HL-60/S4 treated with retinoic acid at 250 ng/mL for 4 days and 3 days (cell line): ENCODE data around the gene FAM78A.

Experiments
- in situ Hi-C: fragments of 300-500 bp; cut with MboI; formaldehyde crosslinking; loops from 2 replicates; pipeline ENCODE4 v1.7.0; 2022; ENCODE audit warnings: low sequenced_read_pairs

FAM78A gene

DNA sequence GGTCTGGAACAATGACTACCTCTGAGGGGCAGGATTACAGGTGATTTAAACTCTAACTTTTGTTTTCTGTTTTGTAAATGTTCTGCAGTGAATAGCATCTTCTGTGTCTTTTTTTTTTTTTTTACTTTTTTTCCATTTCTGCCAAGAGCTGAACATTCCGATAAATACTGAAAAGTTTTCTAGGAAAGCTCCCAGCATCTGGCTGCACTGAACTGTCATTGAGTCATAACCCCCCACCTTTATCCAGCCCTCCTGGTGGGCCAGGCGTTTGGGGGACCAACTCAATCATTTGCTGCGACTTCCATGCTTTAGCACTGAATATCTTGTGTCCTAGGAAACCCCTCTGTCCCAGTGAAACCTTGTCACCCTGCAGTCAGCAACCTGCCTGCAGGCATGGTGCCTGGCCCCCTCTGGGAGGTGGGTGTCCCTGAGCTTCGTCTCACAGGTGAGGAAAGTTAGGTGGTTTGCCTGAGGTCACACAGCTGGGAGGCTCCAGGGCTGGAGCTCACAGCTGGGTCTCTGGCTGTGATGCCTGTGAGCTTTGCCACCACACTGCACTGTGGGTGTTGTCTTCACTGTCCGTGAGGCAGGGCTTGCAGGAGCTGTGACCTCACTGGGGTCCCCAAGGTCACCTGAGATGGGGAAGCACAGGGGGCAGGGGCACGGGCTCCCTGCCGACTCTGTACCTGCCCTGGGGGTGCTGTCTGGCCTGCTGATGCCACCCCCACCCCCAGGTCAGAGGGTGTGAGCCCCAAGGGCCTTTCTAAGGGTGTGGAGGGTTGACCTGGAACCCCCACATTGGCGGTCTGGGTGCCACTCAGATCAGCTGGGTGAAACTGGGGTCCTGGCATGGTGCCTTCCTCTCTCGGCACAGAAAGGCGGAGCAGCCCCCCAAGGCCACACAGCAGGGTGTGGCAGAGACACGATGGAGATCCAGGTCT is 27.3 kb upstream of the FAM78A start:
- in situ Hi-C loops = no loop called here

DNA sequence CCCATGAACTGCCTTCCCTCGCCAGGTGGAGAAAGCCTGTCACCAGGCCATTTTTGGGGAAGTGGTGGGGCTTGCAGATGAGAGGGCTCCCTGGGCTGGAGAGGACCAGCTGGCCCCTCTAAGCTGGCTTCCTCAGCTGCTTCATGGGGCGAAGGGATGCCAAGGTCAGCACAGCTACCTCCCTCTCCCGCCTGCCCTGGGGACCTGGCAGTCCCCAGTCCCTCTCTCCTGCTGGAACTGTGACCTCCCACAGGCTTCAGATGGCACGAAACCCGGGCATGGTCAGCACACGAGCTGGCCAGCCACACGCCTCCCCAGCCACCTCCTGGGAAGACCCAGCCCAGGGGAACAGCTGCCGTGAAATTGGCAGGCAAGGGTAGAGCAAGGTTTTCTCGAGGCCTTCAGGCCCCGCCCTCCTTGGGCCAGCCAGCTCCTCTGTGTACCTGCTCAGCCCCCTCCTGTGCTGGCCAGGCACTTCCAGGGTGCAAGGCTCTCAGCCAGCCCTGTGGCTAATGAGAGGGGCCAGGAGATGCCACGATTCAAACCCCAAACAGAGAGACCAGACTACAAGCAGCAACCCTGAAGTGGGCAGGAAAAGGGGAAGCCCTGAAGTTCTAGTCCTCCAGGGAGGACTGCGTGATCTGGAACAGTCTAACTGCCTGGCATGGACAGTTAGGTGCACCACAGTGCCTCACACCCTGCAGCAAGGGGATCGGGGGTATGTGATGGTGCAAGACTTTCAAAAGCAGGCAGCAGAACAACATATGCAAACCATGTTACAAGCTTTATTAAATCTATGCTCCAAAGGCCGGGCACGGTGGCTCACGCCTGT is 26.1 kb upstream of the FAM78A start:
- in situ Hi-C loops = no loop called here

DNA sequence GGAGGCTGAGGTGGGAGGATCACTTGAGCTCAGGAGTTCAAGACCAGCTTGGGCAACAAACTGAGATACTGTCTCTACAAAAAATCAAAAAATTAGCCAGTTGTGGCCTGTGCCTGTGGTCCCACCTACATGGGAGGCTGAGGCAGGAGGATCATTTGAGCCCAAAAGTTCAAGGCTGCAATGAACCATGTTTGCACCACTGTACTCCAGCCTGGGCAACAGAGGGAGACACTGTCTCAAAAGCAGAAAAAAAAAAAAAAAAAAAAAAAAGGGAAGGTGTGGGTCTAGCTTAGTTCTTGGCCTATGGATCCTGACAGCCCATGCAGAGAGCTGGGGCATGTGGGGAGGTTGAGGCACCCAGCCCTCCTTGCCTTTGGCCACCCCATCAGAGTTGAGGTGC is 24.1 kb upstream of the FAM78A start:
- in situ Hi-C loops = no loop called here

DNA sequence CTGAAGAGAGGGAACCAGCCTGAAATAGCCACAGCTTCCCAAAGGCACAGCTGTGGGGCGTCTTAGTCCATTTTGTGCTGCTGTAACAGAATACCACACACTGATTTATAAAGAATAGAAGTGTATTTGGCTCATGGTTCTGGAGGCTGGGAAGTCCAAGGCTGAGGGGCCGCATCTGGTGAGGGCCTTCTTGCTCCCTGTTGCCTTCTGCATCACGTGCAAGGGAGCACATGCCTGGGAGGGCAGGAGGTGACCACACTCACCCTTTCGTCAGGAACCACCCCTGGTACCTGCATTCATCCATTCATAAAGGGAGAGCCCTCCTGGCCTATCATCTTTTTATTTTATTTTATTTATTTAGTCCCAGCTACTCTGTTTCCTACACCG is 23.6 kb upstream of the FAM78A start:
- in situ Hi-C loops = no loop called here

DNA sequence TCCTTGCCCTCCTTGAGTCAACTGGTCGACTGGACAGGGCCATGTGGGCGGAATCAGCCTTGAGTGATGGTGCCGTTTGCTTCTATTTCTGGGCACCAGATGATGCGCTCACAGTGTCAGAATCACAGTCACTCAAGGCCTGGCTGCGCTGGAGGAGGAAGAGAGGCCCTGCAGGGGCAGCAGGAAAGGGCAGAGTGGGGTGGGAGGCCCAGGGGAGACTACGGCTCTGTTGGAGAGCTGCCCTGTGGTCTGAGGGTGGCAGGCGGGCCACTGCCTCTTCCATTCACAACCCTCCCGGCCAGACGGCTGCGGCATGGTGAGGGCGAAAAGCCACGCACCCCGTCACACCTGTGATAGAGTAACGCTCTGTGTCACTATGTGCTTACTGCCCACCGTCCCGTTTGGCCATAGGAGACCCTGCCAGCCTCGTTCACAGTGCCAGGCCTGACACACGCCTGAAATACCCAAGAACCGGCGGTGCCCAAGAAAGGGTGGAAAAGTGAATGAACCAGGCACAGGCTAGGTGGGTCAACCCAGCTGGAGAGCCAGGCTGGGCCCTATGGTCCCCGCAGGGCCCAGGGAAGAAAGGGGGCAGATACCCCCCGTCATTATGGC is 23.1 kb upstream of the FAM78A start:
- in situ Hi-C loops = no loop called here

DNA sequence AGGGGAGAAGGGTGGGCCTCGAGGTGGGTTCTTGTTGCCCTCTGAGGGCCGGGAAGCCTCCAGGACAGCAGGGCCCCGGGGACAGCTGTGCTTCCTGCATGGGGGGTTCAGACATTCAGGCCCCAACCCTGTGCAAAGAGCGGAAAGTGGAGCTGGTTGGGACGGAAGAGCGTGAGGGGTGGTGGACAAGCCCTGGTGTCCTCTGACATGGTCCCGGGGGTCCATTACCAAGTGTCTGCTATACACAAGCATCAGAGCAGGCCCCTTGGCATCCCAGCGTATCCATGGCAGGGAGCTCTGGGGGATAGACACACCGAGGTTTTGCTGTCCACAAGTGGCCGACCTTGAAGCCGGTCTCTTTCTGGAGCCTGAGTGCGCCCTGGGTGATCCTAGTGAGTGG is 22.5 kb upstream of the FAM78A start:
- in situ Hi-C loops = no loop called here

DNA sequence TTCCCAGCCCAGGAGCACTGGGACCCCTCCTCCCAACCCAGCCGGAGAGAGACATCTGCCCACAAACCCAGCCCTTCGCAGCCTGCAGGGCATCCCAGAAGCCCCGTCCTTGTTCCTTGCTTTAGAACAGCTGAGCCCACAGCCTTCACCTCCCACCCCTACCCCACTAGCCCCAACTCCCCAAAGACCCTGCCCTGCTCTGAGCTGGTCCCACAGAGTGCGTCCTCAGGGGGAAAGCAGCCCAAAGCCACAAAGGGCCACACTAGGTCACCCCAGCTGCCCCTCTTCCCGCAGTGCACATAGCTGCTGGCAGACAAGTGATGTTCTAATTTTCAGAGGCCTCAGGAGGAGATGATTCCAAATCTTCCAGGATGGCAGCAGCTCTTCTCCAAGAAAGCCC is 22.0 kb upstream of the FAM78A start:
- in situ Hi-C loops = no loop called here

DNA sequence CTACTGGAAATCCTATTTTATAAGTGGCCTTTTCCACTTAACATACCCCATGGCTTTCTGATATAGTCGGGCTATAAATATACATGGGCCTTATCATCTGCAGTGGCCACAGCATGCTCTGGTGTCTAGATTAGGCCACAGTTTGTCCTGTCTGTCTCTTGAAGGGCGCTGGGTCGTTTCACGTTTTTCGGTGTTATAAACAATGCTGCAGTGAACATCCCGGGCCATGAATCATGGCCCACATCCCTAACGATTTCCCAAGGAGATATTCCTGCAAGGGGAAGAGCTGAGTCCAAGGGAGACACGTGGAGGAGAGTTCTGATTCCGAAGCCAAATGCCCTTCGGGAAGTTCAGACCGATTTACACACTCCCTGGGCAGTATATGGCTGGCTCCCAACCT is 21.6 kb upstream of the FAM78A start:
- in situ Hi-C loops = no loop called here

DNA sequence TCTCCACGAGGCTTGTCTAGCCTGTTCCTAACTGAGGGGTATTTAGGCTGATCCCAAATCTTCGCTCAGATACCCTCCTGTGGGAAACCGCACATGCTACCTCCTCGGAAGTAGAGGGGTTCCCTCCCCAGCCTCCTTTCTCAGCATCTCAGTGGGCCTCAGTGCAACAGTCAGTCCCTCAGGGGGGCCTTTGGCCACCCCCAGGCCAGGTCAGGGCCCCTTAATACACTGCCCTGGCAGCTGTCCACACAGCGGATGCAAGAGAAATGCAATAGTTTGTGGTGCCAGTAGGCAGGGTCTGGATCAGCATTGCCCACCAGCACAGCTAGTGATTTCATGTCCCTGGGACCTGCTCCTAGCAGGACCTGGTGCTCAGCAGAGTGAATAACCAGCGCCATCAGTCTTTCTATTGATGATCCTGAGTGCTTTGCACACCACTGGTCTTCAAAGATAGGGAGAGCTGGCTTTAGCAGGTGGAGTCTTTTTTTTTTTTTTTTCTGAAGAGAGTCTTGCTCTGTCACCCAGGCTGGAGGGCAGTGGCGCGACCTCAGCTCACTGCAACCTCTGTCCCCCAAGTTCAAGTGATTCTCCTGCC is 20.7 kb upstream of the FAM78A start:
- in situ Hi-C loops = no loop called here

DNA sequence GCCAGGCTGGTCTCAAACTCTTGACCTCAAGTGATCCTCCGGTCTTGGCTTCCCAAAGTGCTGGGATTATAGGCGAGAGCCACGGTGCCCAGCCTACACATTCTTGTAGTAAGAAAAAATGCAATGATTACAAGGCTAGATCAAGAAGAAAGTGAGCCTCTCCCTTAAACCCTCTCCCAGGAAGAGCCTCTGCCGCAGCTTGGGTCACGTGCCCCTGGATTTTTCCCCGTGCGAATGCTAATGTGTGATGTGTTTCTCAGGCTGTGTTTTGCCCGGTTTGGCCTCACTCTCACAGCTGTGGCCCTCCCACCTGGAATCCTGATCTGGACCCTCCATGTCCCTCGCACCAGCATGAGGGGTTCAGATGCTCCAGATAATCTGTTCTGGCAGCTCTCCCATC is 20.1 kb upstream of the FAM78A start:
- in situ Hi-C loops = no loop called here

DNA sequence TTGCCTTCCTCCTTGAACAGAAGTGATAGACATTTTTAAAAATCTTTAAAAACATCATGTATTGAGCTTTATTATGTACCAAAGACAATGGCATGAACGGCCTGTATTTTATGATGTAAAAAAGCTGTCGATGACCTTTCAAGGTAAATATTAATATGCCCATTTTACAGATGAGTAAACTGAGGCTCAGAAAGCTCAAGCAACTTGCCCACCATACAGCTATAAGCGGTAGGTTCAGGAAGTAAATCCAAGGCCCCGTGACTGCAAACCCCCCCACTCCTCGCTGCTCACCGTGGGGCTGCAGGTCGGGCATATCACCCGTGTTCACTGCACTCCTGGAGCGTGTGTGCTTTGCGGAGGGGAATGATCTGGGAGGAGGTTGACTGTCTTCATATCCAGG is 16.6 kb upstream of the FAM78A start:
- in situ Hi-C loops = no loop called here

DNA sequence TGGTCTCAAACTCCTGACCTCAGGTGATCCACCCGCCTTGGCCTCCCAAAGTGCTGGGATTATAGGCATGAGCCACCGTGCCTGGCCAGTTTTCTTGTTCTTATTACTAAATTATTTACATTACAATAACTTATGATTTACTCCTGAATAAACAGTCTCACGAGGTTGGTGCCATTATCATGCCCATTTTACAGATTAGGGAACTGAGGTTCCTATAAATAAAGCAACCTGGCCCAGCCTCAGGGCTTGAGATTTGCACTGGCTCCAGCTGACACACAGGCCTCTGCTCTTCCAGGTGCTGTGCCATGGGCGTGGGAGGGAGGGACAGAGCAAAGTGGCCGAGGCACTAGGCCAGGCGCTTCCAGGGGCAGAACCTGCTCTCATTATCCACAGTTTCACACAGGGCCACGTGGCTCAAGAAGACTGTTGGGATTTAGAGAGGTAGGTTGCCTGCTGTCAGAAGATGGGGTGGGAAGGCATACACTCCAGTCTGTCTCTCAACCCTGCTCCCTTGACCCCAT is 15.5 kb upstream of the FAM78A start:
- in situ Hi-C loops = no loop called here

DNA sequence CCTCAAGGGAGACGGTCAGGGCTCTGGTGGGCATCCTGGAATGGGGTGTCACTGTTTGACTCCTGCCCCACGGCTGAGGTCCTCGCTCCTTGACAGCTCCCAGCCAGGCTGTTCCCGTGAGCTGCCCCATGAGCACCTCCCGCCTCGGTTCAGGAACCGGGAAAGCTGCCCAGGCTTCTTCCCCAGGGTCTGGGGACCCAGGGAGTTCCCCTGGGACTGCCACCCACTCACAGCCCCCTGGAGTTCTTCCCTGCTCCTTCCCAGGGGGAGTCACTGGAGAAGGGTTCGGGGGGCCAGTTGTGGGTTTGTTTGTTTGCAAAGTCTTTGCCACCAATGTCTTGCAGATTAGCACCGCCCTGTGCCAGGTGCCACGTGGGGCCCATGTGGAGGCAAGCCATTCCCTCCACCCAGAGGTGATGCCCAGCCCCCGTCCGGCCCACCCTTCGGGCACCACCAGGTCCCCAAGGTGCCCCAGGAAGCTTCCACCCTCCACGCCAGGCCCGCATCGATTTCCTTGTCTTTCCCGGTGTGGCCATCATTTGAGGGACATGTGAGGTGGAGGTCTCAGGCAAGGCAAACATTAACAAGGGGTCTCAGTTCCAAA is 14.6 kb upstream of the FAM78A start:
- in situ Hi-C loops = no loop called here

DNA sequence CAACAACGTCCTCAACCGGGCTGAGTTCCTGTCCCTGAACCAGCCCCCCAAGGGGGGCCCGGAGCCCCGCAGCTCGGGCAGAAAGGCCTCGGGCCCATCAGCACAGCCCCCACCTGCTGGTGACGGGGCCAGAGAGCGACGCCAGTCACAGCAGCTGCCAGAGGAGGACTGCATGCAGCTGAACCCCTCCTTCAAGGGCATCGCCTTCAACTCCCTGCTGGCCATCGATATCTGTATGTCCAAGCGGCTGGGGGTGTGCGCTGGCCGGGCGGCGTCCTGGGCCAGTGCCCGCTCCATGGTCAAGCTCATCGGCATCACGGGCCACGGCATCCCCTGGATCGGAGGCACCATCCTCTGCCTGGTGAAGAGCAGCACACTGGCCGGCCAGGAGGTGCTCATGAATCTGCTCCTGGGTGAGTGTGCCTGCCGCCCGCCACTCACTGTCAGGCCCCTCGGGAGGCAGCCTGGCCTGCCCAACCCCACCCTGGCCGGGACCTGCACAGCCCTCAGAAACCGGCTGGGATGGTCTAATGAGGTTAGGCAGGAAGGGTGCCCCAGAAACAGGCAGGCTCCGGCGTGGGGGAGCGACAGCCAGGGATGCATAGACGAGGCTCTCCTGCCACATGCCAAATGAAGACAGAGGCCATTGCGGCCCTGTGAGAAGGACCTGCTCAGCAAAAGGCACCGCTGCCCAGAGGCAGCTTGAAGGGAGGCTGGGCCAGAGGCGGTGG is 13.9 kb upstream of the FAM78A start:
- in situ Hi-C loops = no loop called here

DNA sequence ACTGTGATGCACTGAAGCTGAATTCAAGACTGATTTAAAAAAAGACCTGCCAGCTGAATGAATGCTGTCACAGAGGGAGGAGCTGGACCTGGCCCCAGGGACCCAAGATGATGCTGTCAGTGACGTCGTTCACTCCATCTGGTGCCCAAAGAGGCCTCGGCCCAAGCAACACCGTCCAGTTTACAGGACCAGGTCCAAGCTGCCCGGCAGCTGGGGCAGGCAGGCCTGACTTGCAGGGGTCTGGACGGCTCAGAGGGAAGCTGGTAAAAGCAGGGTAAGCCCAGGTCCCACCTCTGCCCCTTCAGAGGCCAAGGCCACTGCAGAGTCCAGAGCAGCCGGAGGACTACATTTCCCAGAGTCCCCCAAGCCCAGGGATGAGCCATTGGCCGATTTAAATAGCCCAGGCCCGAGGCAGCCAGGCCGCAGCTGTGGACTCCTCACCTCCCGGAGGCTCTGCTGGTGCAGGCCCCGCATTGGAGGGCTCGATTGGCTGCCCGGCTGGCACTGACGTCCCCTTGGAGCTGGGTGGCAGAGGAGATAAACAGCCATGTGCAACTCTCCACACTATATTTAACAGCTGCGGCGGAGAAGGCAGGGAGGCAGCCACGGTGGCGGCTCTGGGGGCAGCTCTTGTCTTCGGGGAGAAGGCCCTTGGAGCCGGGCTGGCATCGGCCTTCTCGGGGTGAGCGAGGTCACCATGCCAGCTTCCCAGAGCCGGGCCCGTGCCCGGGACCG is 13.2 kb upstream of the FAM78A start, which contains the start of gene PLPP7:
PLPP7 (plus strand) TSS at position 423 of the 735 bp plus-strand sequence; CDS start at position 698, 275 bp downstream.
- in situ Hi-C loops = no loop called here

DNA sequence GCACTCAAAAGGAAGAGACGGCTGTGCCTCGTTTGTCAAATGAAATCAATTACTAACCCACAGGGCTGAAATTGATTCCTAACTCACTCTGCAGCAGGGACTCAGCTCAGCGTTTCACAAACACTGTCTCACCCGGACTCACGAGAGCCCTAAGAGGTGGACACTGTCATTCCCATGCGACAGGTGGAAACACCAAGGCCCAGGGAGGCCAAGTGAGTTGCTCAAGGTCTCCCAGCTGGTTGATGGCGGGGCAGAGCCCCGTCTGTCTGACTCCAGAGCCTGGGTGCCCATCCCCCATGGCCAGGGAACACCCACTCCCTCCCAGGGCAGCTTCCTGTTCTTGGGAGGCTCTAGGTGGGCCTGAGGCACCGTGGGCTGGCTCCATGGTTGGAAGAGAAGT is 11.9 kb upstream of the FAM78A start:
- in situ Hi-C loops = no loop called here

DNA sequence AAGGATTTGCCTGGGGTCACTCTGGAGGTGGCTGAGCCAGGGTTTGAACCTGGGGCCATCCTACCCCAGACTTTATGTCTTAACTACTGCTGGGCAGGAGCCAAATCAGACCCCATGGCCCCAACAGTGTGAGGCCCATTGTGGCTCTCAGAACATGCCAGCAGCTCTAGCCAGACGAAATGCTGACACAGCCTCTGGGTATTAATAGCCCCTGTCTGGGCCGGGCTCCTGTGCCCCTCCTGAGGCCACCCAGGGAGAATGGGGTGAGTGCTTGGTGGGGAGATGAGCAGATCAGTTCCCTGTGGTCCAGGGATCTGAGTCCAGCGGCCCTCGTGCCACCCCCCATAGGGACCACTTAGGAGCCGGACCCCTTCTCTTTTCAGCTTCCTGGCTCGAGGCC is 11.0 kb upstream of the FAM78A start:
- in situ Hi-C loops = no loop called here

DNA sequence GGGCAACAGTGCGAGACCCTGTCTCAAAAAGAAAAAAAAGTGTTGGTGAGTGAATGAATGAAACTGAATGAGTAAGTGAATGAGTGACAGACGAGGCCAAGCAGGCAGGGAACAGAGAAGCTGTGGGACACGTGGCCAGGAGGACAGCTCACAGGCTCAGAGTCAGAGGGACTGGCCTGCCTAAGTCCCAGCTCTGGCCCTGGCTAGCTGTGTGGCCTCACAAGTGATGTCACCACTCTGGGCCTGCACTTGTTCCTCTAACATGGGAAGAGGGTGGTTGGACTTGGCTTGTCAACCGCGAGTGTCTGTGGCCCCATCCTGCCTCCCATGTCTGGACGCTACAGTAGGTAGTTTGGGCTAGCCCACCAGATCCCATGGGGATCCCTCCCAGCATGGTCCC is 8.5 kb upstream of the FAM78A start:
- in situ Hi-C loops = no loop called here
